HG03060 (cell line): Measurements from ENCODE around the gene GPR157.

Experiments used
- ATAC-seq: cut with Tn5 transposase; IDR thresholded peaks from one replicate; pipeline ENCODE4 v1.9.1; 2021; ENCODE audit warnings: low read depth, moderate number of reproducible peaks; ENCODE audit not compliant: unreplicated experiment

The GPR157 gene

GRCh38 chr1:9066945-9067807, 61.7 kb downstream of the GPR157 start:
- no peak for ATAC-seq

- ATAC-seq: no peak
These were observed 63.6 kb downstream of the GPR157 start for GRCh38 chr1:9065213-9065751.

- no peak for ATAC-seq
These were observed 66.1 kb downstream of the GPR157 start for GRCh38 chr1:9062846-9063245.

GRCh38 chr1:9062021-9062471, 66.9 kb downstream of the GPR157 start:
- no peak for ATAC-seq

GRCh38 chr1:9061252-9061960, 67.5 kb downstream of the GPR157 start:
- no peak for ATAC-seq

GRCh38 chr1:9059891-9060744, 68.8 kb downstream of the GPR157 start:
- no peak for ATAC-seq

- ATAC-seq: no peak
These were observed 70.4 kb downstream of the GPR157 start for GRCh38 chr1:9058465-9058864.

- no peak for ATAC-seq
These were observed 71.1 kb downstream of the GPR157 start for GRCh38 chr1:9057851-9058250.

GRCh38 chr1:9052272-9053049, 76.4 kb downstream of the GPR157 start:
- ATAC-seq: no peak

- ATAC-seq: no peak
These were observed 77.5 kb downstream of the GPR157 start for GRCh38 chr1:9051379-9051778.

GRCh38 chr1:9050803-9051202, 78.1 kb downstream of the GPR157 start:
- no peak for ATAC-seq
